H9 (cell line): ENCODE measurements around the gene HAUS8. TPM values are rescaled to one million over a fixed set of nuclear protein-coding genes. Genes with fewer than 3 reads are reported as not detected.

ENCODE experiments used
- DNase-seq: peaks from one replicate; pipeline ENCODE4 v3.0.0-alpha.2; 2017
- H2AFZ ChIP-seq: one replicate; pipeline ENCODE4 v1.6.1; 2013; ENCODE audit warnings: mild to moderate bottlenecking, low read length, control low read depth, moderate library complexity
- H2AK5ac ChIP-seq: 2 replicates; pipeline ENCODE4 v1.6.1; 2013; ENCODE audit warnings: low read length, control low read depth, mixed read lengths; ENCODE audit not compliant: insufficient read length
- H2BK120ac ChIP-seq: one replicate; pipeline ENCODE4 v1.6.1; 2013; ENCODE audit warnings: low read depth, mild to moderate bottlenecking, low read length, control low read depth, inconsistent platforms; ENCODE audit not compliant: poor library complexity, severe bottlenecking
- H2BK12ac ChIP-seq: 2 replicates; pipeline ENCODE4 v1.6.1; 2013; ENCODE audit warnings: low read length, control low read depth, mixed read lengths, low read depth; ENCODE audit not compliant: insufficient read length
- H2BK15ac ChIP-seq: 2 replicates; pipeline ENCODE4 v1.6.1; 2013; ENCODE audit warnings: low read depth, low read length, control low read depth
- H2BK20ac ChIP-seq: one replicate; pipeline ENCODE4 v1.6.1; 2013; ENCODE audit warnings: low read depth, mild to moderate bottlenecking, low read length, control low read depth, inconsistent platforms; ENCODE audit not compliant: poor library complexity, severe bottlenecking
- H2BK5ac ChIP-seq: 2 replicates; pipeline ENCODE4 v1.6.1; 2013; ENCODE audit warnings: low read length, control low read depth, mixed read lengths; ENCODE audit not compliant: insufficient read length
- H3K14ac ChIP-seq: 2 replicates; pipeline ENCODE4 v1.6.1; 2013; ENCODE audit warnings: low read length, control low read depth; ENCODE audit not compliant: insufficient read depth
- H3K18ac ChIP-seq: 2 replicates; pipeline ENCODE4 v1.6.1; 2013; ENCODE audit warnings: low read depth, mild to moderate bottlenecking, mixed read lengths, low read length, control low read depth; ENCODE audit not compliant: insufficient read length
- H3K23ac ChIP-seq: 2 replicates; pipeline ENCODE4 v1.6.1; 2013; ENCODE audit warnings: low read length, control low read depth, mixed read lengths, low read depth; ENCODE audit not compliant: insufficient read length
- H3K23me2 ChIP-seq: 2 replicates; pipeline ENCODE4 v1.6.1; 2013; ENCODE audit warnings: low read depth, mild to moderate bottlenecking, mixed read lengths, low read length, control low read depth; ENCODE audit not compliant: insufficient read length, poor library complexity, severe bottlenecking
- H3K27ac ChIP-seq: 2 replicates; pipeline ENCODE4 v1.5.1; 2013; ENCODE audit warnings: low read length, control low read depth, mixed read lengths, low read depth; ENCODE audit not compliant: insufficient read length
- H3K27me3 ChIP-seq: 2 replicates; pipeline ENCODE4 v1.6.1; 2013; ENCODE audit warnings: low read length, control low read depth, inconsistent platforms; ENCODE audit not compliant: insufficient read depth
- H3K4ac ChIP-seq: 2 replicates; pipeline ENCODE4 v1.6.1; 2013; ENCODE audit warnings: low read depth, mild to moderate bottlenecking, control low read depth, inconsistent platforms, low read length, moderate library complexity
- H3K4me1 ChIP-seq: 2 replicates; pipeline ENCODE4 v1.6.1; 2013; ENCODE audit warnings: low read length, control low read depth, inconsistent platforms; ENCODE audit not compliant: insufficient read depth
- H3K4me2 ChIP-seq: 2 replicates; pipeline ENCODE4 v1.6.1; 2013; ENCODE audit warnings: low read length, control low read depth, mixed read lengths; ENCODE audit not compliant: insufficient read length, insufficient read depth
- H3K56ac ChIP-seq: 2 replicates; pipeline ENCODE4 v1.6.1; 2013; ENCODE audit warnings: low read depth, mild to moderate bottlenecking, mixed read lengths, low read length, control low read depth; ENCODE audit not compliant: insufficient read length
- H3K79me1 ChIP-seq: 2 replicates; pipeline ENCODE4 v1.6.1; 2013; ENCODE audit warnings: low read depth, mild to moderate bottlenecking, moderate library complexity, low read length, control low read depth, inconsistent platforms; ENCODE audit not compliant: insufficient read depth, poor library complexity, severe bottlenecking
- H3K79me2 ChIP-seq: 2 replicates; pipeline ENCODE4 v1.6.1; 2013; ENCODE audit warnings: low read length, control low read depth, inconsistent platforms; ENCODE audit not compliant: insufficient read depth
- H3K9ac ChIP-seq: 2 replicates; pipeline ENCODE4 v1.6.1; 2013; ENCODE audit warnings: low read length, control low read depth, mixed read lengths; ENCODE audit not compliant: insufficient read length; ENCODE audit errors: extremely low read depth
- H3K9me3 ChIP-seq: one replicate; pipeline ENCODE4 v1.6.1; 2013; ENCODE audit warnings: low read depth, low read length, inconsistent platforms; ENCODE audit not compliant: control insufficient read depth
- H3T11ph ChIP-seq: one replicate; pipeline ENCODE4 v1.6.1; 2013; ENCODE audit warnings: mild to moderate bottlenecking, low read length, control low read depth, inconsistent platforms
- H4K20me1 ChIP-seq: one replicate; pipeline ENCODE4 v1.6.1; 2013; ENCODE audit not compliant: control insufficient read depth, insufficient read length, insufficient read depth
- H4K5ac ChIP-seq: 2 replicates; pipeline ENCODE4 v1.6.1; 2013; ENCODE audit warnings: low read depth, mild to moderate bottlenecking, mixed read lengths, low read length, control low read depth; ENCODE audit not compliant: insufficient read length
- H4K8ac ChIP-seq: replicated peaks from 2 replicates; pipeline ENCODE4 v1.6.1; 2013; ENCODE audit warnings: low read length, control low read depth, mixed read lengths, low read depth; ENCODE audit not compliant: insufficient read length
- H4K91ac ChIP-seq: 2 replicates; pipeline ENCODE4 v1.6.1; 2013; ENCODE audit warnings: low read depth, mild to moderate bottlenecking, moderate library complexity, mixed read lengths, low read length, control low read depth; ENCODE audit not compliant: insufficient read length
- H3K27ac Mint-ChIP-seq, 3 experiments: 2 replicates in 2 of 3; 3 replicates in 1 of 3; pipeline ENCODE4 v1.8.0; 2020 to 2021; ENCODE audit warnings: mixed read lengths in 3 of 3, mild to moderate bottlenecking in 1 of 3, moderate library complexity in 1 of 3
- H3K27me3 Mint-ChIP-seq: 2 replicates; pipeline ENCODE4 v1.8.0; 2021; ENCODE audit warnings: low read depth, mild to moderate bottlenecking, moderate library complexity, mixed read lengths
- H3K36me3 Mint-ChIP-seq, 3 experiments: 2 replicates in 2 of 3; 3 replicates in 1 of 3; pipeline ENCODE4 v1.8.0; 2020 to 2021; ENCODE audit warnings: low read depth in 3 of 3, mixed read lengths in 3 of 3; ENCODE audit not compliant: insufficient read depth in 1 of 3
- H3K4me1 Mint-ChIP-seq, 2 experiments: 2 replicates each; pipeline ENCODE4 v1.8.0; 2020; ENCODE audit warnings: mixed read lengths in 2 of 2
- H3K4me3 Mint-ChIP-seq, 2 experiments: 2 replicates in 1 of 2; 3 replicates in 1 of 2; pipeline ENCODE4 v1.8.0; 2020 to 2021; ENCODE audit warnings: mild to moderate bottlenecking in 2 of 2, mixed read lengths in 2 of 2, moderate library complexity in 1 of 2
- H3K9me3 Mint-ChIP-seq, 2 experiments: 2 replicates in 1 of 2; 3 replicates in 1 of 2; pipeline ENCODE4 v1.8.0; 2020; ENCODE audit warnings: mild to moderate bottlenecking in 2 of 2, mixed read lengths in 2 of 2, moderate library complexity in 1 of 2
- WGBS: extraction: QIAGEN DNeasy Blood & Tissue Kit; methylation state at CpG from one replicate; pipeline ENCODE4 v1.1.7; 2013; ENCODE audit warnings: missing lambda C conversion rate, low lambda C conversion rate, mixed read lengths; ENCODE audit not compliant: insufficient read length; ENCODE audit errors: extremely low coverage; 5-methylcytosine and 5-hydroxymethylcytosine counted together
- total RNA-seq: library from RNA; stranded (reverse); gene quantifications from 2 replicates; pipeline ENCODE4 v1.2.1, GENCODE V29; 2021
- TF ChIP-seq, protein P1 (sequence below): fragments of 200-600 bp; sonication (generic); conservative IDR thresholded peaks from 3 replicates; pipeline ENCODE4 v1.8.0; 2021; ENCODE audit warnings: antibody characterized with exemption, mild to moderate bottlenecking

Gene HAUS8
- total RNA-seq, 1 experiment from 2014 or later = 27.8 TPM

DNA sequence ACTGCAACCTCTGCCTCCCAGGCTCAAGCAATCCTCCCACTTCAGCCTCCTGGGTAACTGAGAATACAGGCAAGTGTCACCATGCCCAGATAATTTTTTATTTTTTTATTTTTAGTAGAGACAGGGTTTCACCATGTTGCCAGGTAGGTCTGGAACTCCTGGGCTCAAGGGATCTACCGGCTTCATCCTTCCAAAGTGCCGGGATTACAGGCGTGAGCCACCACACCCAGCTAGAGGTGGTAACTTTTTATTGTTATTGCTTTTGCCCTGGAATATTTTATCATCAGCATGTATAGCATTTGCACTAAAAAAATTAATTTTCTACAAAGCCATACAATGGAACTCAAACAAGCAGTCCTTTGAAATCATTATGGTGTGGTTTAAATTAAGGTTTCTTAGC is 14.0 kb downstream of the HAUS8 start:
- Histone ChIP-seq H3K27me3 (no peaks in the 10 kb centered on the region), H2BK120ac (no peak overlapping the region), H2AFZ (no peak overlapping the region), H3K9me3 (peaks cover 19% of the 10 kb centered on the region), H3K23me2 (no peaks in the 10 kb centered on the region), H3K56ac (no peak overlapping the region), H2AK5ac (no peak overlapping the region), H3K4me1 (no peaks in the 10 kb centered on the region), H3K79me2 (peaks cover 4% of the 10 kb centered on the region; the same call in 1 of the 2 replicates), H2BK20ac (no peak overlapping the region), H4K8ac (no peak overlapping the region), H2BK5ac (no peak overlapping the region), H2BK12ac (no peak overlapping the region), H3K79me1 (no peaks in the 10 kb centered on the region), H3K14ac (no peak overlapping the region), H4K20me1 (no peaks in the 10 kb centered on the region), H3K18ac (no peak overlapping the region), H3T11ph (no peak overlapping the region), H4K91ac (no peak overlapping the region), H3K9ac (no peak overlapping the region), H2BK15ac (no peak overlapping the region), H3K4me2 (no peak overlapping the region), H3K23ac (no peak overlapping the region), H3K27ac (no peak overlapping the region), H3K4ac (no peak overlapping the region), H4K5ac (no peak overlapping the region)
- TF ChIP-seq, protein P1, sequence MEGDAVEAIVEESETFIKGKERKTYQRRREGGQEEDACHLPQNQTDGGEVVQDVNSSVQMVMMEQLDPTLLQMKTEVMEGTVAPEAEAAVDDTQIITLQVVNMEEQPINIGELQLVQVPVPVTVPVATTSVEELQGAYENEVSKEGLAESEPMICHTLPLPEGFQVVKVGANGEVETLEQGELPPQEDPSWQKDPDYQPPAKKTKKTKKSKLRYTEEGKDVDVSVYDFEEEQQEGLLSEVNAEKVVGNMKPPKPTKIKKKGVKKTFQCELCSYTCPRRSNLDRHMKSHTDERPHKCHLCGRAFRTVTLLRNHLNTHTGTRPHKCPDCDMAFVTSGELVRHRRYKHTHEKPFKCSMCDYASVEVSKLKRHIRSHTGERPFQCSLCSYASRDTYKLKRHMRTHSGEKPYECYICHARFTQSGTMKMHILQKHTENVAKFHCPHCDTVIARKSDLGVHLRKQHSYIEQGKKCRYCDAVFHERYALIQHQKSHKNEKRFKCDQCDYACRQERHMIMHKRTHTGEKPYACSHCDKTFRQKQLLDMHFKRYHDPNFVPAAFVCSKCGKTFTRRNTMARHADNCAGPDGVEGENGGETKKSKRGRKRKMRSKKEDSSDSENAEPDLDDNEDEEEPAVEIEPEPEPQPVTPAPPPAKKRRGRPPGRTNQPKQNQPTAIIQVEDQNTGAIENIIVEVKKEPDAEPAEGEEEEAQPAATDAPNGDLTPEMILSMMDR = no peak
- DNase-seq = no peak
- Mint-ChIP-seq H3K9me3 (no peaks in the 10 kb centered on the region), H3K4me3 (no peak overlapping the region), H3K36me3 (peaks cover 32 to 68% (median 39%) of the 10 kb centered on the region in 3 experiments), H3K4me1 (no peaks in the 10 kb centered on the region), H3K27ac (no peak overlapping the region), H3K27me3 (no peaks in the 10 kb centered on the region)
- no CpG with 5 or more reads among the region's 3 CpGs for WGBS
